Activated CD4-positive, alpha-beta T cell treated with anti-CD3 and anti-CD28 coated beads for 36 hours (primary cell): ENCODE results near the gene NAA30. TPM values are rescaled to one million over a fixed set of nuclear protein-coding genes. Genes with fewer than 3 reads are reported as not detected.

Experiments used
- ATAC-seq: fragments of 200-7000 bp; cut with Tn5 transposase; one replicate; pipeline ENCODE4 v1.10.0; 2021; ENCODE audit warnings: mild to moderate bottlenecking, moderate library complexity
- CTCF ChIA-PET: fragments of 350-600 bp; sonication (Branson Sonifier 250); formaldehyde crosslinking; loops from one replicate; lab custom pipeline; 2021; ENCODE audit warnings: antibody characterized with exemption; lab: Charles Lee
- POLR2A ChIA-PET: fragments of 350-600 bp; sonication (Branson Sonifier 250); formaldehyde crosslinking; loops from one replicate; lab custom pipeline; 2021; ENCODE audit warnings: antibody characterized with exemption, inconsistent platforms; lab: Charles Lee
- DNase-seq: peaks from one replicate; pipeline ENCODE4 v3.0.0-alpha.2; 2020
- H3K27ac Mint-ChIP-seq: one replicate; pipeline ENCODE4 v1.8.0; 2021; ENCODE audit warnings: mixed read lengths
- H3K27me3 Mint-ChIP-seq: one replicate; pipeline ENCODE4 v1.8.0; 2021; ENCODE audit warnings: mixed read lengths
- H3K36me3 Mint-ChIP-seq: one replicate; pipeline ENCODE4 v1.8.0; 2021; ENCODE audit warnings: low read depth, mixed read lengths
- H3K4me1 Mint-ChIP-seq: one replicate; pipeline ENCODE4 v1.8.0; 2021; ENCODE audit warnings: mixed read lengths
- H3K4me3 Mint-ChIP-seq: one replicate; pipeline ENCODE4 v1.8.0; 2021; ENCODE audit warnings: mild to moderate bottlenecking, moderate library complexity, mixed read lengths
- H3K9me3 Mint-ChIP-seq: one replicate; pipeline ENCODE4 v1.8.0; 2021; ENCODE audit warnings: low read depth, mixed read lengths
- intact Hi-C, 2 experiments: fragments of 100-400 bp; cut with DNase I in 1 of 2; cut with micrococcal nuclease in 1 of 2; formaldehyde crosslinking; loops; one replicate each; pipeline versions ENCODE4 v1.14.2 to v1.15.1; 2022 to 2024; cut with DNase I, micrococcal nuclease
- total RNA-seq, 2 experiments: library from RNA; stranded (reverse); gene quantifications; one replicate each; pipeline ENCODE4 v1.2.3, GENCODE V29; 2021

NAA30 gene
- total RNA-seq, 2 experiments from 2014 or later: 14.2 to 17.6 TPM

DNA sequence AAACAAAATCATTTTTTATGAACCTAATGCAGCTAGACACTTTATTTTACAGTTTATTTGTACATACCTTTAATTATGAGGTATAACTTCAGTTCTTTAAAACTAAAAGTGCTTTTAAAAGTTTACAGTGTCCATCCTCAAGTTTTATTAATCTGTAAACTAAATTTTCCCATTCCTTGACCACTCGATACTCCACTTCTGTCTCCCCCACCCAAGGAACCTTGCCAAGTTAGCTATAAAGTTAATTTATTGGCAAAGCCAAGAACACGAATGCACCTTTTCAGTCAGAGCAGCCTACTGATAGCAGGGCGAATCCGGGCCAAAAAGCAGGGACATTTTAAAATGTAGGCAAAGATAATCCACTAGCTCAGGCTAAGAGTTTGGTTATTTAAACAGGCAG lies 29.6 kb downstream of the NAA30 start:
- DNase-seq: no peak
- intact Hi-C loops: no loop called here
- ATAC-seq: no peak
- Mint-ChIP-seq H3K27ac (no peak overlapping the region), H3K9me3 (no peaks in the 10 kb centered on the region), H3K4me3 (no peak overlapping the region), H3K4me1 (peaks cover 4% of the 10 kb centered on the region), H3K36me3 (no peaks in the 10 kb centered on the region), H3K27me3 (no peaks in the 10 kb centered on the region)
- ChIA-PET CTCF (no interaction called here), POLR2A (no interaction called here)

DNA sequence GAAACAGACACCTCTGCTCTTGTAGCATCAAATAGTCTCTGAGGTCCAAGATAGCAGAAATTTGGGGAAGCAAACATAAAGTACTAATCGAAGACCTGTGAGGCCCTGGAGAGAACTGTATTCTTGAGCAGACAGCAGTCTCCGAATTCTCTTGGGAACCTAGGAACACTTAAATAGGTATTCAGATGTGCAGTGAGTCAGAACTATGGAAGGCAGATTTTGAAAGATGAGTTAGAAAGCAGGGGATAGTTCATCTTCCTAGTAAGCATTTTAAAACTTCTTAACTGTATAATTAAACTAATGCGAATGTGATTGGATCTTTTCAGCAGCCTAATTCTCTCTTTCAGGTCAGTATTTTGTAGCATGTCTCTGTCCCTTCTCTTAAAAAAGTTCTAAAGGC lies 30.6 kb downstream of the NAA30 start:
- Mint-ChIP-seq H3K4me3 (no peak overlapping the region), H3K27me3 (no peaks in the 10 kb centered on the region), H3K27ac (no peak overlapping the region), H3K36me3 (no peaks in the 10 kb centered on the region), H3K4me1 (peaks cover 4% of the 10 kb centered on the region), H3K9me3 (no peaks in the 10 kb centered on the region)
- ChIA-PET POLR2A (no interaction called here), CTCF (no interaction called here)
- intact Hi-C loops: no loop called here
- no peak for DNase-seq
- no peak for ATAC-seq

DNA sequence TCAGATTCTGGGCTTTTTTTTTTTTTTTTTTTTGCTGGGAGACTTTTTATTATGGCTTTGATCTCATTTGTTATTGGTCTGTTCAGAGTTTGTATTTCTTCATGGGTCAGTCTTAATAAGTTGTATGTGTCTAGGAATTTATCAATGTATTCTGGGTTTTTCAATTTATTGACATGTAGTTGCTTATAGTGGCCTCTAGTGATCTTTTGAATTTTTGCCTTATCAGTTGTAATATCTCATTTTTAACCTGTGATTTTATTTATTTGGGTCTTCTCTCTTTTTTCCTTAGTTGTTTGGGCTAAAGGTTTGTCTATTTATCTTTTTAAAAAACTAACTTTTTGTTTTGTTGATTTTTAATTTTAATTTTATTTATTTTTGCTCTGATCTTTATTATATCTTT lies 45.5 kb downstream of the NAA30 start:
- ATAC-seq: no peak

DNA sequence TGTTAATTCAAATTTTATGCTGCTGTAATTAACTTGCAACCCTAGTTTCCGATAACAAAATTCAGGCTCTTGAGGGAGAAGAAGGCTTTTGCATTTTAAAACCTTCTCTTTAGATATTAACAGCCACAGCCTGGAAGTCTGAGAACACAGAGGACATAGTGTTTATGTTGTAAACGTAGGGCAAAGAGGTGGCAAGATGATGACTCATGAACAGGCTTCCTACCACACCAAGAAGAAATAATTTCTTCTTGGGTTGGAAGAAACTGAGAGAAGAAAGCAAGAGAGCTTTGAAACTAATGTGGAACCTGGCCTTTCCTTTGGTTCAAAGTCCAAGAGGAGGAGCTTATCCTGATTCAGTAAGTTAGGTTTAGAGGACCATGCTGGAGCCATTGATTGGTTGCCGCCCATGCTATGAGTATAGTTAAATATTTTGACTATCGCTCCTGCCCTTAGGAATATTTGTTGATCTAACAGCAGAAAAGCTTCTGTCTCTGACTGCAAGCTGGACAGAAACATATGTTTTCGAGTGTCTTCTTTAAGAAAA lies 71.5 kb downstream of the NAA30 start:
- POLR2A ChIA-PET: no interaction called here
- peaks cover 6% of the 10 kb centered on the region for H3K27me3 Mint-ChIP-seq
- intact Hi-C loops: no loop called here
- CTCF ChIA-PET: no interaction called here
- no peaks in the 10 kb centered on the region for H3K36me3 Mint-ChIP-seq
- ATAC-seq (no peak), DNase-seq (no peak)
- no peak overlapping the region for H3K27ac Mint-ChIP-seq
- H3K4me3 Mint-ChIP-seq: no peak overlapping the region
- no peaks in the 10 kb centered on the region for H3K9me3 Mint-ChIP-seq
- H3K4me1 Mint-ChIP-seq: no peaks in the 10 kb centered on the region

More for the DNA sequence above, 45.5 kb downstream of the NAA30 start:
- H3K27me3 Mint-ChIP-seq: peaks cover 2% of the 10 kb centered on the region
- H3K4me1 Mint-ChIP-seq: no peaks in the 10 kb centered on the region
- ChIA-PET POLR2A (no interaction called here), CTCF (no interaction called here)
- intact Hi-C loops: no loop called here
- no peak overlapping the region for H3K27ac Mint-ChIP-seq
- H3K36me3 Mint-ChIP-seq: no peaks in the 10 kb centered on the region
- peaks cover 5% of the 10 kb centered on the region for H3K9me3 Mint-ChIP-seq
- DNase-seq: no peak
- H3K4me3 Mint-ChIP-seq: no peak overlapping the region

DNA sequence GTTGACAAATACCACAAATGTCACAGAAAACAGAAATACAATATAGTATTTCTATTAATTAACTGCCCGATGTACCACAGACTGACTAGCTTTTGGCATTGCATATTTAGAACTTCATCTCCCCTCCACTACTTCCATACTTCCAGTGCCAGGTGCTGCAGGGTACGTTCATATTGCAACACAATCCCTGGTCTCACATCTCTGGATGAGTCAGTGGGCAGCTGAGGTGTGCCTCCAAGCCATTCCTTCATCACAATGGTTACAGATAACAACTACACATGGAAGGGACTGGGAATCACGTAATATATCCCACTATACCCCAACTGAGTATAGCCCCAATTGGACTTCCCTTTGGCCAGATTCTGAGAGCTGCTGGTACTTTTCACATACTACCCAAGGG lies 72.2 kb downstream of the NAA30 start:
- Mint-ChIP-seq H3K9me3 (no peaks in the 10 kb centered on the region), H3K4me1 (no peaks in the 10 kb centered on the region), H3K4me3 (no peak overlapping the region), H3K27ac (no peak overlapping the region), H3K36me3 (no peaks in the 10 kb centered on the region), H3K27me3 (peaks cover 6% of the 10 kb centered on the region)
- intact Hi-C loops: no loop called here
- no peak for ATAC-seq
- ChIA-PET POLR2A (no interaction called here), CTCF (no interaction called here)
- DNase-seq: no peak

DNA sequence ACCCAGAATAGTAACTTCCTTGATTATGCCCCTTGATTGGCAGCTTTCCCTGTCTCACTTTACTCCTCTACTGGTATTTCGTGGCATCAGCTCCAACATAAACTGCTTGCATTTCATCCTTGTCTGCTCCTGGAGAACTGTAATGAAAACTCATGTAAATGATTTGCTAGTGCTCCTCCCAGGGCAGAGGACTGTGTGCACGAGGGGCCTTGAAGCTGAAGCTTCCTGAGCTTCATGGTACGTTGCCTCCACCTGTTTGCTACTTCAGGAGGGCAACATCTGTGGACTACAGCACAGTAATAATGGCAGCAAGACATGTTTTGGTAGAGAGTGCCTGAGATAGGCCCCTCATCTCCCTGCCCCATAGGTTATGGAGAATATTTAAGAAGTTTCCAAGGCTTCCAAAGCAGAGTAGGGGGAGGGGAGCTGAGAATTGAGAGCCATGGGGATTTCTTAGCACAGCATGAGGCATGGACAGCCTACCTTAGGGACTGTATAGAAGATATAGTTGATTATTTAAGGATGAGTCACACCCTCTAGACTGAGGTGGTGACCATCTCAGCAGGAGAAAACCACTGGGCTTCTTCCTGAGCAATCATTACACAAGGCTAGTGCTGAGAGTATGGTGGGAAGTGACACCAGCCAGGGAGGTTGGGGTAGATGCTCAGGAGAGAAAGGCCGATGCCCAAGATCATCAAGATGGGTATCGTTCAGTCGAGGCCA lies 73.8 kb downstream of the NAA30 start:
- ChIA-PET POLR2A (no interaction called here), CTCF (no interaction called here)
- Mint-ChIP-seq H3K9me3 (no peaks in the 10 kb centered on the region), H3K27me3 (peaks cover 4% of the 10 kb centered on the region), H3K4me3 (no peak overlapping the region), H3K36me3 (no peaks in the 10 kb centered on the region), H3K4me1 (no peaks in the 10 kb centered on the region), H3K27ac (no peak overlapping the region)
- ATAC-seq (no peak), DNase-seq (no peak)
- intact Hi-C loops: no loop called here

Other genes starting within 250 kb of the NAA30 start
- 10 to 100 TPM; 66.5 to 80.2 TPM for gene EXOC5, start 121.7 kb upstream of the NAA30 start, total RNA-seq
- gene AP5M1, start 121.6 kb upstream of the NAA30 start, total RNA-seq: 10 to 100 TPM; 30.8 to 32.7 TPM
- not detected for gene CCDC198, start 103.3 kb downstream of the NAA30 start, total RNA-seq